HK-2 (cell line): ENCODE measurements around the gene PARN.
A peak's percentile ranks its signal among the peaks of the same experiment; 100 is the strongest.
"Not testable (repeated sequence)": the region's sequence is repeated elsewhere in the genome, so short reads cannot be mapped to it uniquely, and the experiment has no call there.

Experiments used
- DNase-seq: peaks from one replicate; pipeline ENCODE4 v3.0.0-alpha.2; 2018; ENCODE audit not compliant: unreplicated experiment

Gene PARN

GRCh38 chr16:14437426-14437825 lies 192.6 kb downstream of the PARN start:
- no peak for DNase-seq

GRCh38 chr16:14436401-14436955 lies 193.6 kb downstream of the PARN start:
- DNase-seq: no peak

GRCh38 chr16:14434860-14435259 lies 195.2 kb downstream of the PARN start:
- DNase-seq: no peak

GRCh38 chr16:14428971-14429637 lies 201.0 kb downstream of the PARN start:
- not testable (repeated sequence) for DNase-seq

- no peak for DNase-seq
These were observed 202.0 kb downstream of the PARN start for GRCh38 chr16:14428043-14428442.

GRCh38 chr16:14427371-14427948 lies 202.6 kb downstream of the PARN start:
- no peak for DNase-seq

DNA sequence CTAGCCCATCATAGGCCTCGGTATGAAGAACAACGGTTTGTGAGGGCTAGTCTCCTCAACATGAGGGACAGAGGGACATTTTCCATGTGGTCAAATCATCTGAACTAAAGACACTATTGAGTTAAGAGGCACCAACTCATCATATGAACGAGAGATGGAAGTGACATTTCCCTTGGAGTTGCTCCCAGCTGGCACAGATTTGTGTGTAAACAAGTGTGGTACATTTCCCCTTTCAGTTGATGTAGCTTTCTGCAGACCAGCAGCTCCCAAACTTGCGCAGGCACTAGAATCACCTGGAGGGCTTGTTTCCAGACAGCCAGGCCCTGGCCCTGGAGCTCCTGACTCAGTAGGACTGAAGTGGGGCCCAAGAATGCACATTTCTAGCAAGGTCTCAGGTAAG lies 205.5 kb downstream of the PARN start:
- DNase-seq: no peak

DNA sequence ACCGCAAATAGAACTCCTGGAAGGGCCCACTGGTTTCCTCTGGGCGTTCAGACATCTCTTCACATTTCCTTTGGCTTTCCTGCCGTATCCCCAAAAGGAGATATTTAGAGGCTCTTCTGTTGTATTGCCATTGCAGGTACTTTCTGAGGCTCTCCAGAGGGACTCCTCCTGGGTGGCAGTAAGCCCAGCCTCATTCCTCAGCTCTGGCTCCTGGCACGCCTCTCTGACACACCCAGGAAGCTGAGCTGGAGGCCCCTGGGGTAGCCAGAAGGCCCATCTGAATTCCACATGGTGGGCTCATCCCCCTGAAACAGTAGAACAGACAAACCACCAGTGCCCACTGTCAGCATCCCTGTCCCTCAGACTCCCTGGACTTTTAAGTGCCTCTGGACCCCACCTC lies 206.7 kb downstream of the PARN start:
- no peak for DNase-seq

DNA sequence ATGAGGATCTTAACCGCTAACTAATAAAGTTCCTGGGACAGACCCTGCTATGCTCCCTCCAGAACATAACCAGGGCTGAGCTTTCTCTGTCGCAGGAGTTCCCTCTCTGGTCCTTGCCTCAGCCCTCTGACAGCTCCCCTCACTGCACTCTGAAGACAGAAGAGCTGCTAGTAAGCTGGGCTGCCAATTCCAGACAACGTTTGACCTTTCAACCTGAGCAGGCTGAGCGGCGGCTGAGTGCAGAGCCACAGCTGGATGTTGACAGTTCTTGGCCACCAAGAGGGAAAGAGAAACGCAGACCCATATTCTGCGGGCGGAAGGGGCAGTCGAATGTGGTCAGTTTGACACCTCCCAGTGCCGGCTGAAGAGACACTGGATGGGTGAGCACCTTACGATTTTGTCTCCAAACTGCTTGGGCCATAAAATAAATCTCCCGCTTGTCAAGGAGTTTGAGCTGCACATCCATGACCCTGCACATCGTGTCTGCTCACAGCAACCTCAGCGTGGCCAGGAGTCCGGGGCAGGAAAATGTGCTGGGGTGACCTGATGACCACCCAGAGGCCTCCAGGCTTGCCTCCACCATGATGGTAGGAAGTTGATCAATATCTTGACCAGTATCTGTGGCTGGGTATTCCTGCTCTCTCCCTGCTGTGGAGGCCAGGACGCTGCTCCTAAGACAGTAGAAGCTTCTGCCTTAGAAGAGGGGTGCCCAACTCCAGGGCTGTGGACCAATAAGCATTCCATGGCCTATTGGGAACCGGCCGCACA lies 209.2 kb downstream of the PARN start:
- no peak for DNase-seq

GRCh38 chr16:14420243-14420642 lies 209.8 kb downstream of the PARN start:
- DNase-seq: not testable (repeated sequence)

- DNase-seq: no peak
These were observed 210.2 kb downstream of the PARN start for GRCh38 chr16:14419817-14420216.

GRCh38 chr16:14418795-14419225 lies 211.2 kb downstream of the PARN start:
- DNase-seq: no peak

GRCh38 chr16:14416184-14416583 lies 213.9 kb downstream of the PARN start:
- DNase-seq: no peak

DNA sequence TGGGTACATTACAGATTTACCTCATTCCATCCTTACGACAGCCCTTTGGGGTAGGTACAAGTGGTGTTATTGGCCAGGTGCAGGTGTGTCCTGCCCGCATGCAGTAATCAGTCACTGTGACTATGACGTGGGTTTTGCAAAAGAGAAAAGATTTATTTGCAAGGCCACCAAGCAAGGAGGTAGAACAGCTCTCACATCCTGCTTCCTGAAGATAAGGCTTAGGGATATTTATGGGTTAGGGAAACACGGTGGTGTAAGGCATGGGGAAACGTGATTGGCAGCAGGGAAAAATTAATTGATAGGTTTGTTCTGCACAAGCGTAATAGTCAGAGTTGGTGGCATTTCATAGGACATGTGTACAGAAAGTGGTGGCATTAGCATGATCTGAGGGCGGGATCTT lies 214.8 kb downstream of the PARN start:
- no peak for DNase-seq

- DNase-seq: peak; percentile 52
These were observed 220.5 kb downstream of the PARN start for GRCh38 chr16:14409563-14409962.

GRCh38 chr16:14407786-14408399 lies 222.2 kb downstream of the PARN start:
- no peak for DNase-seq

DNA sequence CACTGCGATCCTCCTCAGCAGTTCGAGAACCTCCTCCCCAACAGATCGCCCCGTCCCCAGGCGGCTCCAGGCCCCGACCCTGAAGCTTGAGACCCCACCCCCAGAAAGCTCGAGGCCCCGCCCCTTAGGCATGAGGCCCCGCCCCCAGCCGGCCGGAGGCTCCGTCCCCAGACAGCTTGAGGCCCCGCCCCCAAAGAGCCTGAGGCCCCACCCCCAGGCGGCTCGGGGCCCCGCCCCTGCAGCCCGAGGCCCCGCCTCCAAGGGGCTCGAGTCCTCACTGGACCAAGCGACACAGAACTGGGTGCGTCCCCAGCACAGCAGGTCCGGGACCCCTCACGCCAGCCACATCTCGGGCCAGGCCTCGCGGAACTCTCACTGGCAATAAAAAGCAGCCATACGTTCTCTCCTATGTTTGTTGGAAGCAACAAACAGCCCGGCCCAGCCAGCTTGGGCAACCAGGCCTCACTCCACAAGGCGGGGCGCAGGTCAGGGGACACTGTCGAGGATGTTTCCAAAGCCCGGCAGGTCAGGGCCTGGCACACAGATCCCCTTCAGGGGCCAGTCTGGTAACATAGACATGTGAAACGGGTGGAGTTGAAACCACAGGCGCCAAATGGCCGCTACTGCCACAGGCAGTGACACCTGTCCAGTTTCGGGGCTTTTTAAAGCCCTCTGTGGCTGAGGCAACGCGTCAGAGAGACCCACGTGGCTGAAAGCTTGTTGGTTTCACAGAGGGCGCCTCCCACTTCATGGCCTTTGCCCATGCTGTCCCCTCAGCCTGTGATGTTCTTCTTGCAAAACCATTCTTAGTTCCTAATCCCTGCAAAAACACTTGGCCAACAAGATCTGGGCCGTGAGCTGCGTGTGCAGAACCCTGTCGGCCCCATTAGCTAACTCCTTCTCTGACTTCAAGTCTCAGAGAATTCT lies 224.2 kb downstream of the PARN start:
- no peak for DNase-seq

DNA sequence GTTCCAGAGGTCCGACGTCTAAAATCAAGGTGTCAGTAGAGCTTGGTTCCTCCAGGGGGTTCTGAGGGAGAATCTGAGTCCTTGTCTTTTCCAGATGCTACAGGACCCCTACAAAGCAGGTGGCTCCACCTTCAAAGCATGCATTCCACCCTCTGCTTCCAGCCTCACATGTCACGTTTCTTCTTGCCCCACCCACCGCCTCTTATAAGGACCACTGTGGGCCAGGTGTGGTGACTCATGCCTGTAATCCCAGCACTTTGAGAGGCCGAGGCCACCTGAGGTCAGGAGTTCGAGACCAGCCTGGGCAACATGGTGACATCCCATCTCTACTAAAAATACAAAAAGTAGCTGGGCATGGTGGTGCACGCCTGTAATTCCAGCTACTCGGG lies 227.1 kb downstream of the PARN start:
- DNase-seq: not testable (repeated sequence)

DNA sequence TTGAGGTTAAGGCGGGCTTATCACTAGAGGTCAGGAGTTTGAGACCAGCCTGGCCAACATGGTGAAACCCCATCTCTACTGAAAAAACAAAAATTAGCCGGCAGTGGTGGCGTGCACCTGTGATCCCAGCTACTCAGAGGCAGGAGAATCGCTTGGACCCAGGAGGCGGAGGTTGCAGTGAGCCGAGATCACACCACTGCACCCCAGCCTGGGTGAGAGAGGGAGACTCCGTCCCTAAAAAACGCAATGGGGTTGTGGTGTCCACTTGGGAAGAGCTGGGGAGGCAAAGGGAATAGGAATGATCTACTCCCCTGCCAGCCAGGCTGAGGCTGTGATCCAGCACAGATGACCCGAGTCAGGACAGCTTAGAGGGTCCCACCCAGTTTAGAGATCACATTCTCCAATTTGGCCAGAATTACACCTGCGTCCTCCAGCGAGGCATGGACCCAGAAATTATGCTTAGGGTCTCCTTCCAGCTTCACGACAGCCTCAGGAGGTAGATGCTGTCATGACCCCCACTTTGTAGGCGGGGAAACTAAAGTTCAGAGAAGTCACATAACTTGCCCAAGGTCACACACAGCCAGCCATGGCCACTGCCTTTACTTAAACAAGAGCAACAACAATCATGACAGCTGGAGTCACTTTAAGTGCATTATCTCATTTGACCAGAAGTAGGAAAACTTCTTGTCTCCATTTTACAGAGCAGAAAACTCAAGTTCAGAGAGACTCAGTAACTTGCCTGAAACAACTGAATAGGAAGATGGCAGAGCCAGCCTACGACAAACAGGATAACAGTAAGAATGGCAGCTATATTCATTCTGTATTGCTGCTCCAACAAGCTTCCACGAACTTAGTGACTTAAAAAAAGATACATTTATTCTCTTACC lies 227.7 kb downstream of the PARN start:
- DNase-seq: not testable (repeated sequence)

DNA sequence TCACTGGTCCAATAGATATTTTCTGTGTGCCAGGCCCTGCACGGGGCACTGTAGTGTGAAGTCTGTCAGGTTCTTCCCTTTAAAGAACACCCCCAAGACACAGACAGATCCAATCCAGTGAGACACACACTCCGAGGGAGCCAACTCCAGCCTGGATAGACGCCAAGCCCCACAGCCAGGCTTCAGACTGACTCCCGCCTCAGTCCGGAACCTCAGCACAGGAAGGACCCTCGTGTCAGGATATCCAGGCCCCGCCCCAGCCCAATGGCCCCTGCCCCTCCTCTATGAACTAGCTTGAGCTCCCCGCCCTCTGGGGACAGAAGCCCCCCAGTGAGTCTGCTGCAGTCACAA lies 228.4 kb downstream of the PARN start:
- DNase-seq: not testable (repeated sequence)
